ENCODE data around the gene SNX18.

GRCh38 chr5:54561651-54562050, 44.1 kb downstream of the SNX18 start:
- TF ChIP-seq, protein P1, sequence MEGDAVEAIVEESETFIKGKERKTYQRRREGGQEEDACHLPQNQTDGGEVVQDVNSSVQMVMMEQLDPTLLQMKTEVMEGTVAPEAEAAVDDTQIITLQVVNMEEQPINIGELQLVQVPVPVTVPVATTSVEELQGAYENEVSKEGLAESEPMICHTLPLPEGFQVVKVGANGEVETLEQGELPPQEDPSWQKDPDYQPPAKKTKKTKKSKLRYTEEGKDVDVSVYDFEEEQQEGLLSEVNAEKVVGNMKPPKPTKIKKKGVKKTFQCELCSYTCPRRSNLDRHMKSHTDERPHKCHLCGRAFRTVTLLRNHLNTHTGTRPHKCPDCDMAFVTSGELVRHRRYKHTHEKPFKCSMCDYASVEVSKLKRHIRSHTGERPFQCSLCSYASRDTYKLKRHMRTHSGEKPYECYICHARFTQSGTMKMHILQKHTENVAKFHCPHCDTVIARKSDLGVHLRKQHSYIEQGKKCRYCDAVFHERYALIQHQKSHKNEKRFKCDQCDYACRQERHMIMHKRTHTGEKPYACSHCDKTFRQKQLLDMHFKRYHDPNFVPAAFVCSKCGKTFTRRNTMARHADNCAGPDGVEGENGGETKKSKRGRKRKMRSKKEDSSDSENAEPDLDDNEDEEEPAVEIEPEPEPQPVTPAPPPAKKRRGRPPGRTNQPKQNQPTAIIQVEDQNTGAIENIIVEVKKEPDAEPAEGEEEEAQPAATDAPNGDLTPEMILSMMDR (conservative IDR thresholded peaks at IDR 0.05; ENCODE audit: low read length): no peak
- no peak for TF ChIP-seq EZH2phosphoT487 (IDR thresholded peaks at IDR 0.05; ENCODE audit: borderline replicate concordance)

Measured in Loucy (cell line).